IPS DF 6.9 (cell line): Measurements from ENCODE around the gene TUBAL3.
A peak's percentile ranks its signal among the peaks of the same experiment; 100 is the strongest.

Source experiments
- DNase-seq: peaks from one replicate; pipeline ENCODE4 v3.0.0-alpha.2; 2013; ENCODE audit warnings: low read depth, low spot score
- H3K27ac ChIP-seq: one replicate; pipeline ENCODE4 v1.5.1; 2013; ENCODE audit warnings: low read length, control low read depth
- H3K27me3 ChIP-seq: 2 replicates; pipeline ENCODE4 v1.6.1; 2013; ENCODE audit warnings: mild to moderate bottlenecking, low read length; ENCODE audit not compliant: control insufficient read depth, insufficient read depth
- H3K36me3 ChIP-seq: 2 replicates; pipeline ENCODE4 v1.6.1; 2013; ENCODE audit warnings: low read length; ENCODE audit not compliant: control insufficient read depth, insufficient read depth
- H3K4me1 ChIP-seq: 2 replicates; pipeline ENCODE4 v1.6.1; 2013; ENCODE audit warnings: low read length; ENCODE audit not compliant: control insufficient read depth, insufficient read depth
- H3K4me3 ChIP-seq: 2 replicates; pipeline ENCODE4 v1.5.1; 2013; ENCODE audit warnings: mild to moderate bottlenecking, low read length
- H3K9me3 ChIP-seq: 2 replicates; pipeline ENCODE4 v1.6.1; 2013; ENCODE audit warnings: low read length, inconsistent platforms; ENCODE audit not compliant: control insufficient read depth, insufficient read depth
- WGBS: extraction: QIAGEN DNeasy Blood & Tissue Kit; methylation state at CpG from one replicate; pipeline ENCODE4 v1.1.7; 2013; ENCODE audit warnings: mixed read lengths, missing lambda C conversion rate; ENCODE audit not compliant: insufficient read length, insufficient coverage; 5-methylcytosine and 5-hydroxymethylcytosine counted together

TUBAL3 gene

GRCh38 chr10:5404208-5405041 lies at the start of gene TUBAL3:
Gene TUBAL3 (minus strand): TSS chr10:5404828. CDS start chr10:5404792, 36 bp downstream.
- Histone ChIP-seq H3K27me3 (no peaks in the 10 kb centered on the region), H3K27ac (no peak within 1 kb of the TSS), H3K4me1 (no peaks in the 10 kb centered on the region), H3K36me3 (no peaks in the 10 kb centered on the region), H3K9me3 (no peaks in the 10 kb centered on the region), H3K4me3 (no peak within 1 kb of the TSS)
- DNase-seq, result no peak
- WGBS, result no CpG with 5 or more reads among the region's 8 CpGs

GRCh38 chr10:5453749-5454489 lies 49.3 kb upstream of the TUBAL3 start:
- Histone ChIP-seq H3K4me3 (no peak overlapping the region), H3K36me3 (peaks cover 22% of the 10 kb centered on the region), H3K27ac (no peak overlapping the region), H3K9me3 (no peaks in the 10 kb centered on the region), H3K27me3 (no peaks in the 10 kb centered on the region), H3K4me1 (no peaks in the 10 kb centered on the region)
- no CpG with 5 or more reads among the region's 13 CpGs for WGBS
- DNase-seq, result no peak

GRCh38 chr10:5450605-5451384 lies 46.2 kb upstream of the TUBAL3 start:
- no CpG with 5 or more reads among the region's 4 CpGs for WGBS
- H3K27ac ChIP-seq, result no peak overlapping the region
- no peaks in the 10 kb centered on the region for H3K27me3 ChIP-seq
- H3K9me3 ChIP-seq, result no peaks in the 10 kb centered on the region
- no peak for DNase-seq
- H3K4me1 ChIP-seq, result no peaks in the 10 kb centered on the region; the same call in 1 of the 2 replicates
- no peak overlapping the region for H3K4me3 ChIP-seq
- H3K36me3 ChIP-seq, result peaks cover 13% of the 10 kb centered on the region; the same call in 1 of the 2 replicates

- peaks cover 13% of the 10 kb centered on the region; the same call in 1 of the 2 replicates for H3K36me3 ChIP-seq
- DNase-seq, result no peak
Measured at GRCh38 chr10:5449823-5450222, 45.2 kb upstream of the TUBAL3 start.

GRCh38 chr10:5449227-5449626 lies 44.6 kb upstream of the TUBAL3 start:
- Histone ChIP-seq H3K4me1 (no peaks in the 10 kb centered on the region; the same call in 1 of the 2 replicates), H3K4me3 (no peak overlapping the region), H3K9me3 (no peaks in the 10 kb centered on the region), H3K36me3 (peaks cover 10% of the 10 kb centered on the region; the same call in 1 of the 2 replicates), H3K27me3 (no peaks in the 10 kb centered on the region), H3K27ac (no peak overlapping the region)
- DNase-seq, result no peak
- no CpG with 5 or more reads among the region's 2 CpGs for WGBS

More at GRCh38 chr10:5449823-5450222, 45.2 kb upstream of the TUBAL3 start:
- no peak overlapping the region for H3K27ac ChIP-seq
- no peaks in the 10 kb centered on the region for H3K9me3 ChIP-seq
- no peaks in the 10 kb centered on the region for H3K27me3 ChIP-seq
- WGBS, result no CpG with 5 or more reads among the region's 8 CpGs
- no peak overlapping the region for H3K4me3 ChIP-seq
- no peaks in the 10 kb centered on the region; the same call in 1 of the 2 replicates for H3K4me1 ChIP-seq

- Histone ChIP-seq H3K36me3 (peaks cover 2% of the 10 kb centered on the region; the same call in 1 of the 2 replicates), H3K4me1 (no peaks in the 10 kb centered on the region; the same call in 1 of the 2 replicates), H3K27me3 (no peaks in the 10 kb centered on the region), H3K27ac (no peak overlapping the region), H3K9me3 (no peaks in the 10 kb centered on the region), H3K4me3 (no peak overlapping the region)
- no peak for DNase-seq
- no CpG with 5 or more reads among the region's 4 CpGs for WGBS
Measured at GRCh38 chr10:5448333-5449001, 43.8 kb upstream of the TUBAL3 start.

GRCh38 chr10:5447611-5448071 lies 43.0 kb upstream of the TUBAL3 start:
- no CpG with 5 or more reads among the region's 5 CpGs for WGBS
- DNase-seq, result no peak
- no peaks in the 10 kb centered on the region; the same call in 1 of the 2 replicates for H3K36me3 ChIP-seq
- no peaks in the 10 kb centered on the region for H3K9me3 ChIP-seq
- H3K4me3 ChIP-seq, result peak overlapping the region; percentile 3; the same call in 1 of the 2 replicates
- no peaks in the 10 kb centered on the region; the same call in 1 of the 2 replicates for H3K4me1 ChIP-seq
- H3K27me3 ChIP-seq, result no peaks in the 10 kb centered on the region
- H3K27ac ChIP-seq, result no peak overlapping the region

- Histone ChIP-seq H3K36me3 (no peaks in the 10 kb centered on the region), H3K4me3 (peak overlapping the region; percentile 28; the same call in 1 of the 2 replicates), H3K9me3 (no peaks in the 10 kb centered on the region), H3K27ac (no peak overlapping the region), H3K4me1 (no peaks in the 10 kb centered on the region; the same call in 1 of the 2 replicates), H3K27me3 (no peaks in the 10 kb centered on the region)
- no CpG with 5 or more reads among the region's 3 CpGs for WGBS
- no peak for DNase-seq
Measured at GRCh38 chr10:5447056-5447455, 42.4 kb upstream of the TUBAL3 start.

- no peaks in the 10 kb centered on the region for H3K36me3 ChIP-seq
- DNase-seq, result peak; percentile 75
- no CpG with 5 or more reads among the region's 23 CpGs for WGBS
- H3K9me3 ChIP-seq, result no peaks in the 10 kb centered on the region
- peak overlapping the region; percentile 28; the same call in 1 of the 2 replicates for H3K4me3 ChIP-seq
- H3K4me1 ChIP-seq, result no peaks in the 10 kb centered on the region; the same call in 1 of the 2 replicates
- no peak overlapping the region for H3K27ac ChIP-seq
- no peaks in the 10 kb centered on the region for H3K27me3 ChIP-seq
Measured at GRCh38 chr10:5446390-5446926, 41.8 kb upstream of the TUBAL3 start.
